ENCODE data around the gene RER1.

The RER1 gene

GRCh38 chr1:2445823-2446215, 54.2 kb downstream of the RER1 start:
- DNase-seq (ENCODE audit: low spot score), result no peak

GRCh38 chr1:2446394-2446793, 54.8 kb downstream of the RER1 start:
- peak; percentile 68 for DNase-seq (ENCODE audit: low spot score)

GRCh38 chr1:2446861-2447260, 55.2 kb downstream of the RER1 start:
- no peak for DNase-seq (ENCODE audit: low spot score)

GRCh38 chr1:2447276-2448097, 55.8 kb downstream of the RER1 start:
- DNase-seq (ENCODE audit: low spot score), result no peak

GRCh38 chr1:2448098-2448445, 56.4 kb downstream of the RER1 start:
- DNase-seq (ENCODE audit: low spot score), result no peak

- DNase-seq (ENCODE audit: low spot score), result no peak
Observed at GRCh38 chr1:2449636-2450454, 58.2 kb downstream of the RER1 start.

GRCh38 chr1:2451741-2452140, 60.1 kb downstream of the RER1 start:
- DNase-seq (ENCODE audit: low spot score), result no peak

- no peak for DNase-seq (ENCODE audit: low spot score)
Observed at GRCh38 chr1:2452201-2452931, 60.7 kb downstream of the RER1 start.

- DNase-seq (ENCODE audit: low spot score), result no peak
Observed at GRCh38 chr1:2452932-2453315, 61.3 kb downstream of the RER1 start.

GRCh38 chr1:2454227-2454626, 62.6 kb downstream of the RER1 start:
- no peak for DNase-seq (ENCODE audit: low spot score)

Data from cerebellar cortex (tissue), 1 donor.